Suprapubic skin (tissue), 3 donors: ENCODE data around the gene DAAM2.

Source experiments
- CTCF ChIP-seq, 2 donors: fragments of 200-600 bp in 1 of 2; fragments of 450-650 bp in 1 of 2; sonication (generic) in 1 of 2; IDR thresholded peaks; one replicate each; pipeline ENCODE4 v1.5.1; 2016 to 2019; ENCODE audit warnings: antibody characterized with exemption in 2 of 2, mild to moderate bottlenecking in 1 of 2, moderate library complexity in 1 of 2
- POLR2AphosphoS5 ChIP-seq, 3 donors: sonication (generic); formaldehyde crosslinking; IDR thresholded peaks; one replicate each; pipeline ENCODE4 v1.6.1; 2017; ENCODE audit warnings: antibody characterized with exemption in 3 of 3

GRCh38 chr6:39829331-39829730, 37.2 kb downstream of the DAAM2 start:
- no peak for TF ChIP-seq CTCF (IDR thresholded peaks at IDR 0.05)
- TF ChIP-seq POLR2AphosphoS5 (IDR thresholded peaks at IDR 0.05) = no peak
